ENCODE data around the gene CACNB1.

The CACNB1 gene

GRCh38 chr17:39166437-39167335, 30.8 kb downstream of the CACNB1 start:
- no peak overlapping the region for H3K9ac ChIP-seq (ENCODE audit: low read length)
- no peak overlapping the region for H3K4me3 ChIP-seq (ENCODE audit: low read length)
- no peaks in the 10 kb centered on the region for H3K36me3 ChIP-seq (ENCODE audit: control insufficient read depth, insufficient read depth, low read length)
- H3K9me3 ChIP-seq (ENCODE audit: control insufficient read depth, low read length): no peaks in the 10 kb centered on the region
- peaks cover 19% of the 10 kb centered on the region for H3K4me1 ChIP-seq (ENCODE audit: control insufficient read depth, insufficient read depth, low read length)
- peaks cover 21% of the 10 kb centered on the region for H3K27me3 ChIP-seq (ENCODE audit: control insufficient read depth, insufficient read depth, low read length)

GRCh38 chr17:39165841-39166349, 31.6 kb downstream of the CACNB1 start, which contains the start of gene ARL5C:
Gene ARL5C, minus strand, starts transcription at chr17:39166161. Its CDS starts 401 bp downstream, at chr17:39165760.
- Histone ChIP-seq H3K4me1 (ENCODE audit: control insufficient read depth, insufficient read depth, low read length) (peaks cover 19% of the 10 kb centered on the region), H3K27me3 (ENCODE audit: control insufficient read depth, insufficient read depth, low read length) (peaks cover 21% of the 10 kb centered on the region), H3K9ac (ENCODE audit: low read length) (peak within 1 kb of the TSS; percentile 50), H3K36me3 (ENCODE audit: control insufficient read depth, insufficient read depth, low read length) (no peaks in the 10 kb centered on the region), H3K4me3 (ENCODE audit: low read length) (no peak within 1 kb of the TSS), H3K9me3 (ENCODE audit: control insufficient read depth, low read length) (no peaks in the 10 kb centered on the region)

GRCh38 chr17:39165178-39165840, 32.2 kb downstream of the CACNB1 start:
- H3K36me3 ChIP-seq (ENCODE audit: control insufficient read depth, insufficient read depth, low read length): no peaks in the 10 kb centered on the region
- H3K4me3 ChIP-seq (ENCODE audit: low read length): no peak overlapping the region
- H3K27me3 ChIP-seq (ENCODE audit: control insufficient read depth, insufficient read depth, low read length): peaks cover 21% of the 10 kb centered on the region
- peak overlapping the region; percentile 50 for H3K9ac ChIP-seq (ENCODE audit: low read length)
- peaks cover 19% of the 10 kb centered on the region for H3K4me1 ChIP-seq (ENCODE audit: control insufficient read depth, insufficient read depth, low read length)
- no peaks in the 10 kb centered on the region for H3K9me3 ChIP-seq (ENCODE audit: control insufficient read depth, low read length)

- peak overlapping the region; percentile 50 for H3K9ac ChIP-seq (ENCODE audit: low read length)
- H3K4me3 ChIP-seq (ENCODE audit: low read length): no peak overlapping the region
- peaks cover 19% of the 10 kb centered on the region for H3K4me1 ChIP-seq (ENCODE audit: control insufficient read depth, insufficient read depth, low read length)
- H3K9me3 ChIP-seq (ENCODE audit: control insufficient read depth, low read length): no peaks in the 10 kb centered on the region
- H3K36me3 ChIP-seq (ENCODE audit: control insufficient read depth, insufficient read depth, low read length): no peaks in the 10 kb centered on the region
- peaks cover 22% of the 10 kb centered on the region for H3K27me3 ChIP-seq (ENCODE audit: control insufficient read depth, insufficient read depth, low read length)
Observed at GRCh38 chr17:39164675-39165143, 32.8 kb downstream of the CACNB1 start.

GRCh38 chr17:39161962-39162361, 35.5 kb downstream of the CACNB1 start:
- Histone ChIP-seq H3K9me3 (ENCODE audit: control insufficient read depth, low read length) (no peaks in the 10 kb centered on the region), H3K36me3 (ENCODE audit: control insufficient read depth, insufficient read depth, low read length) (no peaks in the 10 kb centered on the region), H3K9ac (ENCODE audit: low read length) (no peak overlapping the region), H3K4me1 (ENCODE audit: control insufficient read depth, insufficient read depth, low read length) (peaks cover 19% of the 10 kb centered on the region), H3K27me3 (ENCODE audit: control insufficient read depth, insufficient read depth, low read length) (peaks cover 23% of the 10 kb centered on the region), H3K4me3 (ENCODE audit: low read length) (no peak overlapping the region)

GRCh38 chr17:39158623-39159022, 38.8 kb downstream of the CACNB1 start:
- Histone ChIP-seq H3K4me1 (ENCODE audit: control insufficient read depth, insufficient read depth, low read length) (peaks cover under 1% of the 10 kb centered on the region), H3K9ac (ENCODE audit: low read length) (no peak overlapping the region), H3K9me3 (ENCODE audit: control insufficient read depth, low read length) (no peaks in the 10 kb centered on the region), H3K27me3 (ENCODE audit: control insufficient read depth, insufficient read depth, low read length) (peaks cover 2% of the 10 kb centered on the region), H3K36me3 (ENCODE audit: control insufficient read depth, insufficient read depth, low read length) (no peaks in the 10 kb centered on the region), H3K4me3 (ENCODE audit: low read length) (no peak overlapping the region)

GRCh38 chr17:39156491-39156890, 41.0 kb downstream of the CACNB1 start:
- Histone ChIP-seq H3K36me3 (ENCODE audit: control insufficient read depth, insufficient read depth, low read length) (no peaks in the 10 kb centered on the region), H3K27me3 (ENCODE audit: control insufficient read depth, insufficient read depth, low read length) (peaks cover 11% of the 10 kb centered on the region), H3K9me3 (ENCODE audit: control insufficient read depth, low read length) (no peaks in the 10 kb centered on the region), H3K9ac (ENCODE audit: low read length) (no peak overlapping the region), H3K4me1 (ENCODE audit: control insufficient read depth, insufficient read depth, low read length) (peaks cover 16% of the 10 kb centered on the region), H3K4me3 (ENCODE audit: low read length) (no peak overlapping the region)

GRCh38 chr17:39155654-39156053, 41.8 kb downstream of the CACNB1 start:
- peaks cover 16% of the 10 kb centered on the region for H3K4me1 ChIP-seq (ENCODE audit: control insufficient read depth, insufficient read depth, low read length)
- H3K9ac ChIP-seq (ENCODE audit: low read length): no peak overlapping the region
- no peaks in the 10 kb centered on the region for H3K36me3 ChIP-seq (ENCODE audit: control insufficient read depth, insufficient read depth, low read length)
- H3K27me3 ChIP-seq (ENCODE audit: control insufficient read depth, insufficient read depth, low read length): peaks cover 19% of the 10 kb centered on the region
- no peak overlapping the region for H3K4me3 ChIP-seq (ENCODE audit: low read length)
- no peaks in the 10 kb centered on the region for H3K9me3 ChIP-seq (ENCODE audit: control insufficient read depth, low read length)

GRCh38 chr17:39153599-39154051, 43.8 kb downstream of the CACNB1 start:
- peaks cover 29% of the 10 kb centered on the region for H3K27me3 ChIP-seq (ENCODE audit: control insufficient read depth, insufficient read depth, low read length)
- peaks cover 16% of the 10 kb centered on the region for H3K4me1 ChIP-seq (ENCODE audit: control insufficient read depth, insufficient read depth, low read length)
- H3K36me3 ChIP-seq (ENCODE audit: control insufficient read depth, insufficient read depth, low read length): no peaks in the 10 kb centered on the region
- H3K9ac ChIP-seq (ENCODE audit: low read length): peak overlapping the region; percentile 87
- no peaks in the 10 kb centered on the region for H3K9me3 ChIP-seq (ENCODE audit: control insufficient read depth, low read length)
- H3K4me3 ChIP-seq (ENCODE audit: low read length): peak overlapping the region; percentile 83

- peak overlapping the region; percentile 87 for H3K9ac ChIP-seq (ENCODE audit: low read length)
- no peaks in the 10 kb centered on the region for H3K9me3 ChIP-seq (ENCODE audit: control insufficient read depth, low read length)
- H3K27me3 ChIP-seq (ENCODE audit: control insufficient read depth, insufficient read depth, low read length): peaks cover 29% of the 10 kb centered on the region
- no peaks in the 10 kb centered on the region for H3K36me3 ChIP-seq (ENCODE audit: control insufficient read depth, insufficient read depth, low read length)
- H3K4me3 ChIP-seq (ENCODE audit: low read length): peak overlapping the region; percentile 83
- H3K4me1 ChIP-seq (ENCODE audit: control insufficient read depth, insufficient read depth, low read length): peaks cover 16% of the 10 kb centered on the region
Observed at GRCh38 chr17:39151943-39152818, 45.3 kb downstream of the CACNB1 start.

GRCh38 chr17:39151150-39151942, 46.1 kb downstream of the CACNB1 start, which contains the start of gene PLXDC1:
Gene PLXDC1, minus strand, starts transcription at chr17:39151637. Its CDS starts 200 bp downstream, at chr17:39151437.
- peaks cover 16% of the 10 kb centered on the region for H3K4me1 ChIP-seq (ENCODE audit: control insufficient read depth, insufficient read depth, low read length)
- H3K9me3 ChIP-seq (ENCODE audit: control insufficient read depth, low read length): no peaks in the 10 kb centered on the region
- no peaks in the 10 kb centered on the region for H3K36me3 ChIP-seq (ENCODE audit: control insufficient read depth, insufficient read depth, low read length)
- H3K4me3 ChIP-seq (ENCODE audit: low read length): peak within 1 kb of the TSS; percentile 83
- H3K9ac ChIP-seq (ENCODE audit: low read length): peak within 1 kb of the TSS; percentile 87
- peaks cover 29% of the 10 kb centered on the region for H3K27me3 ChIP-seq (ENCODE audit: control insufficient read depth, insufficient read depth, low read length)

All from mucosa of stomach (tissue), 1 donor.